ENCODE data around the gene EPX.

- TF ChIP-seq EZH2 (IDR thresholded peaks at IDR 0.05; ENCODE audit: low read length) (no peak), CTCF (optimal IDR thresholded peaks at IDR 0.05 in 1 of 3, IDR thresholded peaks at IDR 0.05 in 1 of 3, conservative IDR thresholded peaks at IDR 0.05 in 1 of 3; ENCODE audit: extremely low read depth in 1 of 3, insufficient read depth in 2 of 3, low read length in 3 of 3) (no peak)
Observed at GRCh38 chr17:58208344-58208743, 15.8 kb downstream of the EPX start.

Data from keratinocyte (primary cell).